Skeletal muscle satellite cell (primary cell): ENCODE measurements around the gene WDR1.

ENCODE experiments used
- H3K27me3 ChIP-seq: 2 replicates; pipeline ENCODE4 v1.7.0; 2013; ENCODE audit warnings: low read length; ENCODE audit not compliant: control insufficient read depth, insufficient read depth
- H3K36me3 ChIP-seq: 2 replicates; pipeline ENCODE4 v1.7.0; 2013; ENCODE audit warnings: mild to moderate bottlenecking, control low read depth, low read length; ENCODE audit not compliant: insufficient read depth
- H3K4me1 ChIP-seq: 2 replicates; pipeline ENCODE4 v1.7.0; 2013; ENCODE audit warnings: low read length; ENCODE audit not compliant: control insufficient read depth, insufficient read depth
- H3K4me2 ChIP-seq: 2 replicates; pipeline ENCODE4 v1.7.0; 2013; ENCODE audit warnings: mild to moderate bottlenecking, low read length
- H3K4me3 ChIP-seq: 2 replicates; pipeline ENCODE4 v1.7.0; 2013; ENCODE audit warnings: low read length
- H3K9ac ChIP-seq: 2 replicates; pipeline ENCODE4 v1.7.0; 2013; ENCODE audit warnings: mild to moderate bottlenecking, low read depth, low read length, moderate library complexity
- H3K9me3 ChIP-seq: replicated peaks from 2 replicates; pipeline ENCODE4 v1.7.0; 2013; ENCODE audit warnings: mild to moderate bottlenecking, control low read depth, low read length

Gene WDR1

DNA sequence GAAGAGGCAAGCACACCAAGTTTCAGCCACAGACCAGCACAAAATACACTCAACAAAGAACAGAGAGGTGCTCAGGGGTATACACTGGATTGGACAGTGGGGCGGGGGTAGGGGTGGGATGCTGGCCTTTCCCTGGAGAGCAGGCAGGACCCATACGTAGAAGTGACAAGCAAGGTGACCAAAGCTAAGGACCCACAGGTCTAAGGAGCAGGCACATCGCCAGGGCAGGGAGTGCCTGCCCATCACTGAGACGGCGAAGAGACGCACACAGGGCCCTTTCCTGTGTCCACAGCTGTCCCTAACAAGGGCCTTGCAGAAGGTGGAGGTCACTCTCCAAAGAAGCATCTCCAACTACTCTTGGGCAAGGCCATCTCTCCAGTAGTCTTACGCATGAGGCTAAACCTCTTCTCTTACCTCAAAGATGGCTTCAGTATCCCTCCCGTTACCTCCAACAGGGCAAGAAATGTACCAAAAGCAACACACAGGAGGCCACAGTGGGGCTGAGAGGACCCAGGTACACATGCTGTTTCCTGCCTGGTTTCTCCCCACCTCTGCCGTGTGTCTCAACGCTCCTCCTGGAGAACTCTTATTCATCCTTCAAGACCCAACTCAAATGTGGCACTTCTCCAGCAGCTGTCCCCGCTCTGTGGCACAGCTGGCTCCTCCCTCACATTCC, 6.5 kb downstream of the WDR1 start:
- H3K36me3 ChIP-seq = peaks cover 86% of the 10 kb centered on the region
- H3K4me2 ChIP-seq = peak overlapping the region; percentile 8
- no peaks in the 10 kb centered on the region for H3K27me3 ChIP-seq
- no peak overlapping the region for H3K4me3 ChIP-seq
- peaks cover 92% of the 10 kb centered on the region for H3K4me1 ChIP-seq
- no peaks in the 10 kb centered on the region for H3K9me3 ChIP-seq
- H3K9ac ChIP-seq = no peak overlapping the region

DNA sequence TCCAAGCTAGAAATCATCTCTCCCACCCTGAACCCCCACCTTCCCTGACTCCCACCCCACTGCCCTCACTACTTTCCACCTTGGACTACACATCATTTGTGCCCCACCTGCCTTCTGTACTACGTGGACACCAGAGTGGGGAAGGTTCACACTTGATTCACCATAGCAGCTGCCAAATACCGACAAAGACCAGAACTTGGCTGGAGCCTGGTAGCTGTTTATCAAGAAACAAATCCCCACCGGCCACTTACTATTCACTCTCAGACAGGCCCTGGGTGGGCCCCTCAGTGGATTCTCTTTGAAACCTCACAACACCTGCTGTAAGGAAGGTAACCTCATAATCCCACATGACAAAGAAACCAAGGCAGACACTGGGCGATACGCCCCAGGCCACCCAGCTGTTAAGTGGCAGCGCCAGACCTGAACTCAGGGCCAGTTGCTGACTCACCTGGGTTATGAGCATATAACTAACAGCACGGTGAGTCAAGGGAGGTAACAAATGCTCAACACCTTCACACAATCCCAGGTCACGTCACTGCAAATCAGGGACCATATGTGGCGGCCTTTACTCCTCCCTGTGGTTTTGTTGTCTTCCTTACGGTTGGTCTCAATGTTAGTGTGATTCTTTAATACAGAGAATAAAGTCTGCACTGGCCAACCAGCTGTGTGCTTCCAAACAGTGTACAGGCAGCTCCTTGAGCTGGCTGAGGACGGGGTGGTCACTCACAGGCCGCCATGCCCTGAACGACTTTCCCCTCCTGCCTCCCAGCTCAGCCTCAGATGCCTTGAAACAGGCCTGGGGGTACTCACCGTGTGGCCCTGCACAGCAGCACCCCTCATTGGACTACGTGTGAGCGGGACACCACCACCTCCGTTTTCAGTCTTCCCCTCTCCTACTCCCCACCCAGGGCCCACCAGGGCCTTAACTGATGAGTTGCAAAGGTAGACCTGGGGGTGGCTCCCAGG, 7.5 kb downstream of the WDR1 start:
- Histone ChIP-seq H3K9me3 (no peaks in the 10 kb centered on the region), H3K4me2 (peak overlapping the region; percentile 42), H3K4me1 (peaks cover 92% of the 10 kb centered on the region), H3K9ac (peak overlapping the region; percentile 26), H3K27me3 (no peaks in the 10 kb centered on the region), H3K36me3 (peaks cover 86% of the 10 kb centered on the region), H3K4me3 (no peak overlapping the region)

DNA sequence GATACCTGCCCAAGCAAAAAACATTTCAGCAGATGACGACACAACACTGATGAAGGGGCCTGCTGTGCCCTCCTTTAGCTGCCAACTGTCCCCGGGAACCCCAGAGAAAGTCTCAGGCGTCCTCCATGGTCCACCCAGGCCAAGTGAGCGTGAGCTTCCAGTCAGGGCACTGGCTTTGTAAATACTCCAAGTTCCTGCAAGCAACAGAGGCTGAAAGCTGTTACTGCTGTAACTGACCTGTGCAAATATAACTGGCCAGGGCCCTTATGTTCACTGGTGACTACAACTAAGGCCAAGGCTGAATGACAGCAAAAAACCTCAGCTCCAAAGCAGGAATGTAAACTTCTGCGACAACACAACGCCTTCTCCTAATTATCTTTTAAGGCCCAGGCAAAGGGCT, 8.2 kb downstream of the WDR1 start:
- peaks cover 91% of the 10 kb centered on the region for H3K4me1 ChIP-seq
- peaks cover 85% of the 10 kb centered on the region for H3K36me3 ChIP-seq
- no peaks in the 10 kb centered on the region for H3K27me3 ChIP-seq
- no peaks in the 10 kb centered on the region for H3K9me3 ChIP-seq
- no peak overlapping the region for H3K4me3 ChIP-seq
- H3K9ac ChIP-seq = peak overlapping the region; percentile 23
- peak overlapping the region; percentile 48 for H3K4me2 ChIP-seq

DNA sequence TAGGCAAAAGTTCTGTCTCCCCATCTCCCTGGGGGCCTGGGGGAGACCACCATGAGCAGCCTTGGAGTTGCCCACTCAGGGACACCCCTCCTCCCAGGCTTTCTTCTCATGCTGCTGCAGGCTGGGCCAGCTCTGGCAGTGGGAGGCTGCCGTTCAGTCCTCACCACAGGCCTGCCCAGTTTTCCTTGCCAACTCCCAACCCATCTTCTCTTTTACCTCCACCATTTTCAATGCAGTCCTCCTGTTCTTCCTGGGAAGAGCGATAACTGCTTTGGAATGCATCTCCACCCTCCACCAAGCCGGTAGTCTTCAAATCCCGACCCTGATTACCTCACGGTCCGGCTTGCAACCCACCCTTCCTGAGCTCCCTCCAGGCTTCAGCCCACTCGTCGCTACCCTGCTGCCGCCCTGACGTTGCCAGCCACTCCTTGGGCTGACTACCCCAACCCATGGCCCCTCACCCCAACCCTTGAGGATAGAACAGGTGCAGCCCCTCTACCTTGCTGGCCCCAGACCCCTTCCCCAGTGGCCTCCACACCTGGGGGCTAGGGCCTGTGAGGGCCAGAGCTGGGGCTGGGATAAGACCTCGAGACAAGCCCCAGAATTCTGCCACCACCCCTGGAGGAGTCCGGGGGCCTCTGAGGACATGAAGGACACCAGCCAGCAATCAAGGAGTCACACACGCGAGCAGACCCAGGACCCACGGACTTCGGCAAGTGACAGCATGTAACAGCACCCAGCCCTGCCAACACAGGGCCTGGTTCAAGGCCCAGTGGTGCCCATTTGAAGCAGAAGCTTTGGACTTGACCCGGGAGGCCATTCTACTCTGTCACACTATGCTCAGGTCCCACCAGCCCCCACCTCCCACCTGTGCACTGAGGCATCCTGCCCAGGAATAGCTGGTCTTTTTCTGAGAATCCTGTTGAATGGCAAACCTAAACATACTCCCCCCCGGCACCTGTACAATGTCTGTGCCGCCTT, 9.2 kb downstream of the WDR1 start:
- H3K4me3 ChIP-seq = peak overlapping the region; percentile 12
- peak overlapping the region; percentile 23 for H3K9ac ChIP-seq

DNA sequence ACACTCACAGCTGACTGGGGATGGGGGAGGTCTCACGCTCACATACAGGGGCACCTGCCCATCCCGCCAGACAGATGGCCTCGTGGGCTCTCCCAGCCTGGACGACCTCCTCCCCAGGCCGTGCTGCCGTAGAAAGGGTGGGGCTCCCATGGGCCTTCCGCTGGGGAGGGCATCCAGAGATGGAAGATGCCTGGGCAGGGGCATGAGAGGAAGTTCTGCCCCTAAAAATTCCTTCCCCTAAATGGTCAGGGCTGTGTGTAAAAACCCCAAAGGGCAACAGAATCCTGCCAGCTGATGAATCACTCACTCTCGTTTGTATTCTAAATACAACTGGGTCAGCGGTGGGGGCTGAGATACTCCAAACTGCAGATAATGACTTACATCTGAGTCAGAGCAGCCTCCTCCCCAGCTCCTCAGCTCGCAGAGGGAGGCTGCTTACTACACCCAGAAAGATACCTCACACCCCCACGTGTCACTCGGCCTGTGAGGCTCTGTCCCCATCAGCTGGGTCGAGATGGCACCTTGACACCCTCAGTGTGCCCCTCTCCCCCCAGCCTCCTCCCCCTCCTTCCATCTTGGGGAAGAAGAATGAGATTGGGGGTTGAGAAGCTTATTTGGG, 10.1 kb downstream of the WDR1 start:
- Histone ChIP-seq H3K9ac (peak overlapping the region; percentile 70), H3K36me3 (peaks cover 85% of the 10 kb centered on the region), H3K4me3 (peak overlapping the region; percentile 62)

More for the DNA sequence above, 9.2 kb downstream of the WDR1 start:
- Histone ChIP-seq H3K36me3 (peaks cover 85% of the 10 kb centered on the region), H3K27me3 (no peaks in the 10 kb centered on the region), H3K4me2 (peak overlapping the region; percentile 48), H3K9me3 (no peaks in the 10 kb centered on the region), H3K4me1 (peaks cover 91% of the 10 kb centered on the region)

DNA sequence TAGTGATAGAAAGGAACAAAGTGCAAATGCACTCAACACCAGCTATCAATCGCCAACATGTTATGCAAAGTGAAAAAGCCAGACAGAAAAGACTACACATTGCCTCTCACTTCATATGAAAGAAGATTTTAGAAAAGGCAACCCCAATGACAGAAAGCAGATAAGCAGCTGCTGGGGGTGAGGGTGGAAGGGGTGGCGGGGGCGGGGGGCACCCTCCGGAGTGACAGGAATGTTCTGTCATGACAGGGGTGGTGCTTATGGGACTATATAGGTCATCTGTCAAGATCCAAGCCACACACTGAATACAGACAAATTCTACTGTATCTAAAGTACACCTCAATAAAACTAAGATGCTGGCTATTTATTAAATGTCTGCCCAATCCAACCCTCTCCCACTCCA, 10.7 kb downstream of the WDR1 start:
- Histone ChIP-seq H3K4me3 (peak overlapping the region; percentile 62), H3K4me2 (peak overlapping the region; percentile 80), H3K9me3 (no peaks in the 10 kb centered on the region), H3K4me1 (peaks cover 89% of the 10 kb centered on the region), H3K9ac (peak overlapping the region; percentile 70), H3K36me3 (peaks cover 85% of the 10 kb centered on the region), H3K27me3 (no peaks in the 10 kb centered on the region)

More for the DNA sequence above, 10.1 kb downstream of the WDR1 start:
- Histone ChIP-seq H3K4me1 (peaks cover 92% of the 10 kb centered on the region), H3K4me2 (peak overlapping the region; percentile 80), H3K27me3 (no peaks in the 10 kb centered on the region), H3K9me3 (no peaks in the 10 kb centered on the region)

DNA sequence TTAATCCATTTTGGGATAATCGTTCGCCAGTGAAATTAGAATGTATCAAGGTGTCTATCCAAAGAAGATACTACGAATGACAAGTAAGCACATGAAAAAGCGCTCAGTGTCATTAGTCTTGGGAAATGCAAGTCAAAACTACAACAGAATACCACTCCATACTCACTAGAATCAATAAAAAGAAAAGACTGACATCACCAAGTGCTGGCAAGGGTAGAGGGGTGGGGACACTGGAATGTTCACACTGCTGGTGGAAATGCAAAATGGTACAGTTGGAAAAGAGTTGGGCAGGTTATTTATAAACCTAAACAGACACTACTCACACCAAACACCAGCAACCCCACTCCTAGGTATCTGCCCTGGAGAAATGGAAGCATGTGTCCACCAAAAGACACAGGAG, 11.2 kb downstream of the WDR1 start:
- peak overlapping the region; percentile 35 for H3K4me3 ChIP-seq
- peaks cover 87% of the 10 kb centered on the region for H3K4me1 ChIP-seq
- H3K9me3 ChIP-seq = no peaks in the 10 kb centered on the region
- peak overlapping the region; percentile 80 for H3K4me2 ChIP-seq
- no peak overlapping the region for H3K9ac ChIP-seq
- H3K36me3 ChIP-seq = peaks cover 85% of the 10 kb centered on the region
- H3K27me3 ChIP-seq = no peaks in the 10 kb centered on the region

DNA sequence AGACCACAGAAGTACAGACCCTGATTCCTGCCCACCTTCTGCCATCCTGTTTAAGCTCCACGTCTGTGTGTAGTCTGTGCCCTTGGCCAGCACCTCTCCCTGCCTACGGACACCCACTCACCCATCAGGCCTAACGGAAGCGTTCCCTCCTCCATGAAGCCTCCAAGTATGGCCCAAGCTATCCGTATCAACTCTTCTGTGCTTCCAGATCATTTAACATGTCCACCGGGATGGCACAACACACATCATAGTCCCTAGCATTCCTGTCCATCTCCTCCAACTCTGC, 11.7 kb downstream of the WDR1 start:
- Histone ChIP-seq H3K27me3 (no peaks in the 10 kb centered on the region), H3K4me2 (peak overlapping the region; percentile 80), H3K4me1 (peaks cover 83% of the 10 kb centered on the region), H3K9ac (no peak overlapping the region), H3K36me3 (peaks cover 85% of the 10 kb centered on the region), H3K9me3 (no peaks in the 10 kb centered on the region), H3K4me3 (peak overlapping the region; percentile 30)

DNA sequence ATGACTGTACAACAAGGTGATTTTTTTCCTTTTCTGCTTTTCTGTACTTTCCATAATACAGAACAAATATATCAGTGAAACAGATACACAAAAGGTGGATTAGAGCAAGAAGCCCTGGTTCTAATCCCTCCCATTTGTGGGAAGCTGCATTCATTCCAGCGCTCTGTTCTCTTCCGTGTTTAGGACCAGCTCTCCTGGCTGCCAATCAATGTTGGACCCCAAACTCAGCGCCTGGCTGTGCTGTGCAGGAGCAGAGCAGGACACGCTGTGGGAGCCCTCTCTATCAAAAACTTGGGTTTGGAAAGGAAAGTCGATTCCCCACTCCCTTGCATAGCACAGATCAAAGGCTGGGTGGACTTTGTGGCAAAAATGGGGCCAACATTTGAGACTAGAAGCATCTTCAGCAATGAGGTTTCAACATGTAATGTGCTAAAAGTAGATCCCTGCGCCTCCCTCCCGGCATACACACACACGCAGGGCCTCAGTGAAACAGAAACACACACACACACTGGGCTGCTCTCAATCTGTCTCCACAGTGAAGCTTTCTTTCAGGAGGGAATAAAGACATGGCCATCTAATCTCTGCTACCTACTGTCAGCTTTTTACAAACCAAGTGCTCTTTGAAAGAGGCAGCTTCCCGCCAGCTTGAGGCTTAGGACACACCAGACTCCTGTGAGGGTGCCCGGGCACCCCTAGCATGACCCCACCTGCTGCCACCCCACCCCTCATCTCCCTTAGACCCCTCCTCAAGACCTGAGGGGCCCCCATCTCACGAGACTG, 12.2 kb downstream of the WDR1 start:
- Histone ChIP-seq H3K4me1 (peaks cover 84% of the 10 kb centered on the region), H3K9me3 (no peaks in the 10 kb centered on the region), H3K9ac (no peak overlapping the region), H3K4me3 (no peak overlapping the region), H3K27me3 (no peaks in the 10 kb centered on the region), H3K36me3 (peaks cover 86% of the 10 kb centered on the region), H3K4me2 (peak overlapping the region; percentile 80)
